ENCODE data around the gene PDE6B.
"Not testable (repeated sequence)": the region's sequence is repeated elsewhere in the genome, so short reads cannot be mapped to it uniquely, and the experiment has no call there.

The PDE6B gene

DNA sequence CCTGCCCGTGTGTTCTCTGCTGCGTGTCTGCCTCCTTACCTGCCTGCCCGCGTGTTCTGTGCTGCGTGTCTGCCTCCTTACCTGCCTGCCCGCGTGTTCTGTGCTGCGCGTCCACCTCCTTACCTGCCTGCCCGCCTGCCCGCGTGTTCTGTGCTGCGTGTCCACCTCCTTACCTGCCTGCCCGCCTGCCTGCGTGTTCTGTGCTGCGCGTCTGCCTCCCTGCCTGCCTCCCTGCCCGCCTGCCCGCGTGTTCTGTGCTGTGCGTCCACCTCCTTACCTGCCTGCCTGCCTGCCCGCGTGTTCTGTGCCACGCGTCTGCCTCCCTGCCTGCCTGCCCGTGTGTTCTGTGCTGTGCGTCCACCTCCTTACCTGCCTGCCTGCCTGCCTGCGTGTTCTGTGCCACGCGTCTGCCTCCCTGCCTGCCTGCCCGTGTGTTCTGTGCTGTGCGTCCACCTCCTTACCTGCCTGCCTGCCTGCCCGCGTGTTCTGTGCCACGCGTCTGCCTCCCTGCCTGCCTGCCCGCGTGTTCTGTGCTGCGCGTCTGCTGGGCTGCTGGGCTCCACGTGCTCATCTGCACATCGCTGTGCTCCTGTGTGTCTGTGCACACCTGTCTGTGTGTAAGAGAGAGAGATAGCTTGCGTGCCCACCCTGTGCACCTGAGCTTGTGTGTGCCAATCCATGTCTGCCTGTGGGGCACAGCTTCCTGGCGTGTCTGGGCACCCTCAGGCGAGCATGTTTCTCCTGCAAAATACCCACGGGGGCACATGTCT lies 9.9 kb downstream of the PDE6B start:
- DNase-seq, result not testable (repeated sequence)

DNA sequence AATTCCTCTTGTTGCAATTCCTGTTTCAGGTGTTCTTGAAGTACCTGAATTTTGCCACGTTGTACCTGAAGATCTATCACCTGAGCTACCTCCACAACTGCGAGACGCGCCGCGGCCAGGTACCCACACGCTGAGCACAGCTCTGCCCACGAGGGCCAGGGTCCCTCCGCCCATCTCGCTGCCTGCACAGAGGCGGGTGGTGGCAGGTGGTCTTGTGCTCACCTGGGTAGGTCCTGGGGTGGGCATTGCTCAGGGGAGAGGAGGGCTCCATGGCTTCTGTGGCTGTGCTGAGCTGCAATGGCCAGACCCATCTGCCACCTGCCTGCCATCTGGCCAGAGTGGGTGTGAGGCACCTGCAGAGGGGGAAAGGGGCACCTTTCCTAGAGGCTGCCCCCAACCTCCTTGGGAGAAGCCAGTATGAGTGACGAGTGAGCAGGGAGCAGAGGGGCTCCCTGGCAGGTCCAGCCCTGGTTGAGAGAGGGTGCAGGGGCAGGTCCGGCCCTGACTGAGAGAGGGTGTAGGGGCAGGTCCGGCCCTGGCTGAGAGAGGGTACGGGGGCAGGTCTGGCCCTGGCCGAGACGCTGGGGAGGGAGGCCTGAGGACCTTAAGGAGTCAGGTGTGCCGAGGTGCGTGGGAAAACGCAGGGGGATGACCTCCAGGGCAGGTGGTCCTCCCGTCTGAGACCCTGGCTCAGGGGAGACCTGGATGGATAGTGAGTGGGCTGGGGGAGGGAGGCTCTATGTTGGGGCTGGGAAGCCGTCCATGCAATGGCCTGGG lies 10.7 kb downstream of the PDE6B start:
- DNase-seq, result no peak

DNA sequence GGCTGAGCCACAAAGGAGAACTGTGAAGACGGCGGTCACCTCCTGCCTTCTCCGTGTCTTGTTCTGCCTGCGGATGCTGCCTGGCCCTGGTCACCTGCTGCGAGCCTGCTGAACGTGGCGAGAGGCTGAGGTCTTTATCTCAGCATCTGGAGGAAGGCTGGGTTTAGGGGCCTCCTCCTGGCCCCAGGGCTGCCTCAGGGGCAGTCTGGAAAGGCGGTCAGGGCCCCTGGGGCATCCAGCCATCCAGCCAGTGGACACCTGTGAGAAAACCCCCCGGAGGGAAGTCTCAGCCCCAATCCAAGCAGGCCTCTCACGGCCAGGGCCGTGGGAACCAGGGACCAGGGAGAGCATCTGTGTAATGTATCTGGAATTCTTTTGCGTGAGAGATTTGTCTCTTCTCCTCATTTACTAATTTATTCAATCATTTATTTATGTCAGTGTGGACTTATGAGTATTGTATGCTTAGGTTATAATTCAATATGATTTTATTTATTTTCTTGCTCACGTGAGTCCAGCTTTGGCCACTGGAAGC lies 11.3 kb downstream of the PDE6B start:
- no peak for DNase-seq

DNA sequence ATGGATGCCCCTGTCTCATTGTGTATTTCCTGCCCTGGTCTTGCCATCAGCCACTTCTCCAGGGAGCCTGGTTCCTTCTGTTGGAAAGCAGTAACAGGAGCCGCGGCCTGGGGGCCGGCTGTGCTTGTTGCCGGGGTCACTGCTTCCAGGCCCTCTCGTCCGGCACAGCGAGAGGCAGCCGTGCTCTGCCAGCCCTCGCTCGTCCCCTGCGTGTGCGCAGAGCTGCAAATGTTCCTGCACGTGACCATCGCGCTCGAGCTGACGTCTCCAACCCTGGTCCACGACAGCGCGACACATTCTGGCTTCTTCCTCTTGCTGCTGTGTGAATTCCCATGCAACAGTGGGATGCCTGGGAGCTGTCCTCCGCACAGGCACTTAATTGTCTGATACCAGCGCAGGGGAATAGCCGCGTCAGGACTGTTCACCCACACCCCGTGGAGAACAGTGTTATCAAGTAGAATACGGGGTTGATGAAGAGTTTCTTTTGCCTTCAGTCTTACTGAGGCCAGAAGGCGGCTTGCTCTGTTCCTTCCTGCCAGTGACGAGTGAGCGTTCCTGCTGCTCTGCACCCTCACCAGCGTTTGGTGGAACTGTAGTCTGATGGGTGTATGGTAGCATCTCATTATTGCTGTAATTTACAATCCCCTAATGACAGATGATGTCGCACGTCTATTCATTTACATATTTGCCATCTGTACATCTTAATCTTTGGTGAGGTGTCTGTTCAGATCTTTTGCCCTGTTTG lies 12.3 kb downstream of the PDE6B start:
- DNase-seq, result peak in 3 of 58 donors; percentile 14 to 37 (median 25)

DNA sequence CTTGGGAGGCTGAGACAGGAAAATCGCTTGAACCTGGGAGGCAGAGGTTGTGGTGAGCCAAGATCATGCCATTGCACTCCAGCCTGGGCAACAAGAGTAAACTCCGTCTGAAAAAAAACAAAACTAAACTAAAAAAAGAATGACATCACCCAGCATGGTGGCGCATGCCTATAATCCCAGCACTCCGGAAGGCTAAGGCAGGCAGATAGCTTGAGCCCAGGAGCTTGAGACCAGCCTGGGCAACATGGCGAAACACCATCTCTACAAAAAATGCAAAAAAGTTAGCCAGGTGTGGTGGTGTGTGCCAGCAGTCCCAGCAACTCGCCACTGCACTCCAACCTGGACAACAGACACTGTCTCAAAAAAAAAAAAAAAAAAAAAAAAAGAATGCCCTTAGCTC lies 17.0 kb downstream of the PDE6B start:
- DNase-seq, result not testable (repeated sequence)

- peak in 7 of 58 donors; percentile 13 to 44 (median 24) for DNase-seq
Observed at GRCh38 chr4:646460-646859, 21.1 kb downstream of the PDE6B start.

DNA sequence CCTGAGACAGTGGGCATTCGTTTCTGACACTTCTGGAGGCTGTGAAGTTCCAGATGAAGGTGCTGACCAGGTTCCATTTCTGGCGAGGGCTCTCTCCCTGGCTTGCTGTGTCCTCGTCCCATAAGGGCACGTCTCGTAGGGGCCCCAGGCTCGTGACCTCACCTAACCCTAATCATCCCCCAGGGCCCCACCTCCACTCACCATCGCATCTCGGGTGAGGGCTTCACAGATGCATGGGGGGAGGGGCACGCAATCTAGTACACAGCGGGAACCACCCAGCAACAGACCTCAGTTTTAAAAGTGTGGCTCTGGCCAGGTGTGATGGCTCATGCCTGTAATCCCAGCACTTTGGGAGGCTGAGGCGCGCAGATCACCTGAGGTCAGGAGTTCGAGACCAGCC lies 22.1 kb downstream of the PDE6B start:
- DNase-seq, result no peak

GRCh38 chr4:648579-649292 lies 23.4 kb downstream of the PDE6B start:
- DNase-seq, result no peak

DNA sequence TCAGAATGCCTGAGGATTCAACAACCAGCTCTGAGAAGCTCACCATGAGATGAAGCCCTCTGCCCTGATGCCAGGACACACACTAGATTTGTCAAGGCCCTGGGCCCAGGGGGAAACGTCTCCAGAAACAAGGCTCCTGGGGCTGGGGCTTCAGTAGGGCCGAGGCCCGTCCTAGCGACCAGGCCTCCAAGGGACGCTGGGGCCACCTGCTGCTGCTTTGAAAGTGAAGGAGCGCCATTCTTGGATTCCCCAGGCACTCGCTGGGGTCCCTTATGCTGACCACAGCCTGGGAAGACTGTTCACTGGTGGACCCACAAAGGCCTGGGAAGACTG lies 23.9 kb downstream of the PDE6B start:
- DNase-seq, result no peak

DNA sequence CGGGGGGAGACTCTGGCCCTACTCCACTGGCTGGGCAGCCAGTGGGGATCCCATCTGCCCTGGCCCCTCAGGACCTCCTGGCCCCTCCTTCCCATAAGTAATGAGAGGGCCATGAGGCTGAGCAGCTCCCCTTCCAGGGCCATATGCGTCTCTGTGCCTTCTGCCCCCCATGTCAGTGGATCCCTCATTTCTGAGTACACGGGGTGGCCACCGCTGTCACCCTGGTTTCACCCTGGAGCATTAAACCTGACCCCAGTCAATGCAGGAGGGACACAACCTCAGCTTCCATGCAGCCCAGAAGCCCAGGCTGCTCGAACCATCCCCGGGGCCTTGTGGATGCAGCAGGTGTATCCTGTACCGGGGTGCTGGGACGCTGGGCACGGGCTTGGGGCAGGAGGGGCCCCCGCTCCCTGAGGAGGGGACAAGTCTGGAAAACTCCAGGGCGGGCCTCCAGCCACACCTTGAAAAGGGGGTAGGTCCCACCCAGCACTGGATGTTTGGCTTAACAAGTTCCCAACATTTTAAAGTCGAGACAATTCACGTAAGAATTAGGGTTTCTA lies 24.5 kb downstream of the PDE6B start:
- DNase-seq, result no peak

DNA sequence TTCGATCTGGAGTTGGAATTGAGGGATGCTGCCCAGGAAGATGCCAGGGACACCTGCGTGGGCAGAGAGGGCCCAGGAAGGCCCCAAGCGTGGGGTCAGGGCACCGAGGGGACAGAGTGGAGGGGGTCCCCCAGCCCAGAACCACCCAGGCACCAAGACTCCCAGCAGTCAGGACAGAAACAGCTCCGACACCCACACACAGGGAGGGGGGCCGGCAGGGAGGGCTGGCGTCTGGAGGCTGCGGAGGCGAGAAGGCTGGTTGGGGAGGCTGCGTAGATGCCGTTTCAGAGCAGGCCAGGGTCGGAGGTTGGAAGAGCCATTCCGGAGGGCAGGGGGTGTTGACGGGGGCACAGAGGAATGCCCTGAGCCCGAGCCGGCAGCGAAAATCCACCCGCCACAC lies 25.1 kb downstream of the PDE6B start:
- DNase-seq, result peak in 1 of 58 donors; percentile 55

DNA sequence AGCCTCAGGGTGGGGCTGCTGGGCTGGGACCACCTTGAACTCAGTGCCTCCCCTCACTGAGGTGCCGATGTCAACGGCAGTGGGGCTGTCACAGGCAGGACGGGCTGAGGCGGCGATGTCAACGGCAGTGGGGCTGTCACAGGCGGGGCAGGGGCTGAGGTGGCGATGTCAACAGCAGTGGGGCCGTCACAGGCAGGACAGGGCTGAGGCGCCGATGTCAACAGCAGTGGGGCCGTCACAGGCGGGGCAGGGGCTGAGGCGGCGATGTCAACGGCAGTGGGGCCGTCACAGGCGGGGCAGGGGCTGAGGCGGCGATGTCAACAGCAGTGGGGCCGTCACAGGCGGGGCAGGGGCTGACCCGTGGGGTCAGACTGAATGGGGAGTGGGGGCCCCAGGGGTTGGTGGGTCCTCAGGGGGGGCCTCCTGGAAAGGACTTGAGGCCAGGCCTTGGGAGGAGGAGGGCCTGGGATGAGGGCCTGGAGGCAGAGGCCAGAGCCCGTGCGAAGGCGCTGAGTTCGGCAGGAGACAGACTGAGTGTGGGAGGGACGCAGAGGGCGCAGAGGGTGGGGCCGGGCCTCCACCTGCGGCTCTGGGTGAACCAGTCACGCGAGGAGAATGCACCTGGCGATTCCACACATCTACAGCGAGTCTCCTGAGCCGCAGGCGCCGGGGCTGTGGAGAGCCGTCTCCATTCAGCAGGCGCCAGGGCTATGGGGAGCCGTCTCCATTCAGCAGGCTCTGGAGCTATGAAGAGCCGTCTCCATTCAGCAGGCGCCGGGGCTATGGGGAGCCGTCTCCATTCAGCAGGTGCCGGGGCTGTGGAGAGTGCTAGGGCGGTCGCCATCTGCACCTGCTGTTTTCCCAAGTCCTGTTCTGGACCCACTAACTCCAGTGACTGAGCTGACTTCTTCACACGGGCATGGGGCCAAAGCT lies 25.8 kb downstream of the PDE6B start:
- DNase-seq, result peak in 44 of 58 donors; percentile 26 to 90 (median 70)

DNA sequence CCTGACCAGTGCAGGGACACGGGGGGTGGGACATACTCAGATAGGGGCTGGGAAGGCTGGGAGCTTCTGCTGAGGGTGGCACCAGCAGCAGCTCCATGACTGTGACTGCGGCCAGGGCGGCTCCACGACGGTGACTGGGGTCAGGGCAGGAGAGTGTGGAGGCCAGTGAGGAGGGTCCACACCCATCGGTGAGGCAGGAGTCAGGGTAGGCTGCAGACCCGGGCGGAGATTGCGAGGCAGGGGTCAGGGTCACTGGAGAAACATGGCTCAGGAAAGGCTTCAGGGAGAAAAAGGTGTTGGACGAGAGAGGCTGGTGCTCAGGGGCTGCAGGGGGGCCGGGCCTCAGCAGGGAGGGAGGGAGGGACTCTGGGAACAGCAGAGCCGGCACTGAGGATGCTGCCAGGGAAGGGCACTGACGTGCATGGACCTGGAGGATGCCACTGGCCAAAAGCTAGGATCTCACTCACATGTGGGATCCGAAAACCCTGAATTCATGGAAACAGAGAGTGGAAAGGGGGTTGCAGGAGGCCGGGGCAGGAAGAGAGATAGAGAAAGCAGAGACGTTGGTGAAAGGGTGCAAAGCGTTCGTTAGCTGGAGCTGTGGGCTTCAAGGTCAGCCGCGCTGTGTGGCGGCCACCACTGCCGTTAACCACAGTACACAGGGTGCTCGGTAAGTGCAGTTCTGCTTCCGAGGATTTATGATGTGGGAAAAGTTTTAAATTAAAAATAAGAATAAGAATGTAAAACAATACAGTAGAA lies 26.7 kb downstream of the PDE6B start:
- DNase-seq, result no peak

DNA sequence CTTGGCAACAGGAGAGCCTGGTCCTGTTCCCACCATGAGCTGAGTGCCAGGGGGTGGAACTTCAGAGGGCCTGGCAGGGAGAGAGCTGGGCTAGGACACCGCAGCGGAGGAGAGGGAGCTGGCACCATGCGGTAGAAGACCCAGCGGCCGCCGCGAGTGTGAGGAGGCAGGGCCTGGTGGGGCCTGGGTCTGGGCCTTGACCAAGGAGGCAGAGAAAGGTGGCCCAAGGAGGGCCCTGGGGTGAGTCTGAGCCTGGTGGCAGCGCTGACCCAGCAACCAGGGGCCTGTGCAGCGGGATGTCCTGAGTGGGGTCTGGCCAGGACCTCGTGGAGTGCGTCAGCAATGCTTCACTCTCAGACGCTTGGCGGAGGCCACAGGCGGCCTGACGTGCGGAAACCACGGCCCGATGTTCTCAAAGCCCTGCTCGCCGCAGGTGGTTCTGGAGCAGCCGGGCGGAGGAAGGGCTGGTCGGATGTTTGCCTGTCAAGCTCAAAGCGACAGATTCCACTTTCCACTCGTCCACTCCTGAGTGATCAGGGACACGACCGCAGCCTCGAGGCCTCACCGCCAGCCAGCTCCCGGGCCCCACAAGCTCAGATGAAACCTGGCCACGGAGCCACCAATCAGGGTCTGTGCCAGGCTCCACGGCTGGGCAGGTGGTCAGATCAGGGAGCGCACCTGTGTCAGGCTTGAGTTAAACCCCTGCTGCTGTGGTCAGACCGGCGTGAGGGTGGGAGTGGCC lies 27.9 kb downstream of the PDE6B start:
- peak in 13 of 58 donors; percentile 10 to 51 (median 37) for DNase-seq

- no peak for DNase-seq
Observed at GRCh38 chr4:653831-654502, 28.6 kb downstream of the PDE6B start.

DNA sequence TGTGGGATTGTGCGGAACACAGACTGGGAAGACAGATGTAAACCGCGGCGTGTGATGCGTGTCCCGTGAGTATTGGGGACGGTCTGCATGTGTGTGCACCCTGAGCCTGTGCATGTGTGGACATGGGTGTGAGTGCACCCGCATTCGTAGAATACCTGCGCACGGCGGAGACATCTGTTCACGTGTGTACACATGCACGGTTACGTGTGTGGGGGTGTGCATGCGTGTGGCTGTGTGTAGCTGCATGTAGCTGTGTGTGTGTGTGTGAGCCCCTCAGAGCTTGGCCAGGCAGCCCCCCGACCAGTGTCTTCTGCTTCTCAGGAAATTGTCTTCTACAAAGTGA lies 29.1 kb downstream of the PDE6B start:
- DNase-seq, result no peak

DNA sequence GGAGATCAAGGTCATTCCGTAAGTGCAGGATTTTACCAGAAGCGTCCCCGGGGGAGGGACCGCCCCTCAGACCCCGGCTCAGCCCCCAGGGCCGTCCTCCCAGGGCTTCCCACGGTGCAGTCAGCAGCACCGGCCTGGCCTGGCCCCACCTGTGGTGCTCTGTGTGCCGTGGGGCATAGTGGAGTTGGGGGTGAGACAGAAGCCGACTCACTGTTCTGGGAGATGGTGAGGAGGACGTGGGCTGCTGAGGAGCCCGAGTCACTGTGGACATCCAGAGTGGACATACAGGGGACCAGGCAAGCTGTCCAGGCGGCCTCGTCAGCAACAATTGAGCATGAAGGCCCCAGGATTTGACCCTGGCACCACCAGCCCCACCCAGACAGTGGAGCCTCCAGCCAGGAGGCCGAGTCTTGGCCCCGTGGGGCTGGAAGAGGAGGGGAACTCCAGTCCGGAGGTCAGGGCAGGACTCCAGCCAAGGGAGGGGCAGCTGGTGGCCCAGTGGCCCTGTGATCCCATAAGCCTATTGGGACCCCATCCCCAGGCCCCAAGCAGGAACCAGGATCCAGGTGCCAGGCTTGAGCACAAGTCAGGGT lies 29.6 kb downstream of the PDE6B start:
- DNase-seq, result peak in 20 of 58 donors; percentile 28 to 73 (median 52)
